IMR-90 (cell line): ENCODE results near the gene INHBC.
"Not testable (repeated sequence)": the region's sequence is repeated elsewhere in the genome, so short reads cannot be mapped to it uniquely, and the experiment has no call there.

Experiments used
- CTCF ChIP-seq: conservative IDR thresholded peaks from 2 replicates; pipeline ENCODE4 v1.5.1; 2012; ENCODE audit warnings: mild to moderate bottlenecking, low read depth, low read length, improper control_type of control experiment
- MAZ ChIP-seq: IDR thresholded peaks from 2 replicates; pipeline ENCODE4 v1.6.1; 2012; ENCODE audit warnings: low read depth, mild to moderate bottlenecking, low read length, improper control_type of control experiment, moderate library complexity, borderline replicate concordance
- POLR2A ChIP-seq: IDR thresholded peaks from 2 replicates; pipeline ENCODE4 v1.6.1; 2012; ENCODE audit warnings: mild to moderate bottlenecking, low read depth, low read length
- RAD21 ChIP-seq: IDR thresholded peaks from 2 replicates; pipeline ENCODE4 v1.6.1; 2012; ENCODE audit warnings: low read length, improper control_type of control experiment
- SMC3 ChIP-seq: fragments of 150-350 bp; IDR thresholded peaks from 2 replicates; pipeline ENCODE4 v1.6.1; 2016; ENCODE audit warnings: low read depth, mild to moderate bottlenecking, antibody characterized with exemption, low read length, moderate library complexity

GRCh38 chr12:57426948-57427347, 7.6 kb upstream of the INHBC start:
- not testable (repeated sequence) for TF ChIP-seq CTCF, SMC3, MAZ, POLR2A, RAD21
